Urinary bladder (tissue), 4 donors: Measurements from ENCODE around the gene ULK1. TPM values are rescaled to one million over a fixed set of nuclear protein-coding genes. Genes with fewer than 3 reads are reported as not detected.

ENCODE experiments used
- DNase-seq: peaks from one replicate; pipeline ENCODE4 v3.0.0-alpha.2; 2015; ENCODE audit errors: extremely low spot score
- H3K27ac ChIP-seq: one replicate; pipeline ENCODE4 v1.5.1; 2013; ENCODE audit warnings: low read depth, mild to moderate bottlenecking, moderate library complexity
- H3K36me3 ChIP-seq: one replicate; pipeline ENCODE4 v1.6.1; 2013; ENCODE audit warnings: mild to moderate bottlenecking, moderate library complexity; ENCODE audit not compliant: insufficient read depth
- H3K4me1 ChIP-seq: one replicate; pipeline ENCODE4 v1.6.1; 2013; ENCODE audit warnings: mild to moderate bottlenecking, moderate library complexity; ENCODE audit not compliant: insufficient read depth
- H3K4me3 ChIP-seq: one replicate; pipeline ENCODE4 v1.5.1; 2013; ENCODE audit warnings: low read depth, low read length
- WGBS: extraction: QIAGEN DNeasy Blood & Tissue Kit; methylation state at CpG from one replicate; pipeline ENCODE4 v1.1.7; 2013; 5-methylcytosine and 5-hydroxymethylcytosine counted together
- polyA plus RNA-seq: library from polyadenylated mRNA; stranded (reverse); fragments of 200-250 nt; gene quantifications from one replicate; pipeline ENCODE4 v1.2.3, GENCODE V29; 2013
- total RNA-seq: library from RNA; depleted of rRNA; stranded (reverse); fragments of >200 nt; gene quantifications from one replicate; pipeline ENCODE4 v1.2.3, GENCODE V29; 2014
- donor health status: healthy with polysubstance abuse.
- donor health status: healthy.

The ULK1 gene
- total and polyA plus RNA-seq, 2 donors = 10.9 to 34.4 TPM

GRCh38 chr12:131919366-131920156, 25.1 kb downstream of the ULK1 start:
- no peak for DNase-seq
- Histone ChIP-seq H3K4me3 (no peak overlapping the region), H3K4me1 (no peaks in the 10 kb centered on the region), H3K27ac (no peak overlapping the region), H3K36me3 (peaks cover 11% of the 10 kb centered on the region)
- WGBS = 90% methylated on average over 37 of the region's 37 CpGs

- peaks cover 7% of the 10 kb centered on the region for H3K36me3 ChIP-seq
- 92% methylated on average over 14 of the region's 14 CpGs for WGBS
- H3K27ac ChIP-seq = no peak overlapping the region
- no peak overlapping the region for H3K4me3 ChIP-seq
- no peaks in the 10 kb centered on the region for H3K4me1 ChIP-seq
- no peak for DNase-seq
These were observed 25.7 kb downstream of the ULK1 start for GRCh38 chr12:131920157-131920508.

GRCh38 chr12:131920902-131921840, 26.7 kb downstream of the ULK1 start:
- Histone ChIP-seq H3K36me3 (peaks cover 5% of the 10 kb centered on the region), H3K27ac (no peak overlapping the region), H3K4me3 (no peak overlapping the region), H3K4me1 (no peaks in the 10 kb centered on the region)
- WGBS = 88% methylated on average over 35 of the region's 35 CpGs
- no peak for DNase-seq

GRCh38 chr12:131921866-131922769, 27.7 kb downstream of the ULK1 start:
- DNase-seq = no peak
- WGBS = 75% methylated on average over 29 of the region's 29 CpGs
- no peak overlapping the region for H3K4me3 ChIP-seq
- no peaks in the 10 kb centered on the region for H3K4me1 ChIP-seq
- peaks cover 2% of the 10 kb centered on the region for H3K36me3 ChIP-seq
- no peak overlapping the region for H3K27ac ChIP-seq

GRCh38 chr12:131922772-131923171, 28.4 kb downstream of the ULK1 start:
- Histone ChIP-seq H3K27ac (no peak overlapping the region), H3K4me3 (no peak overlapping the region), H3K36me3 (peaks cover 2% of the 10 kb centered on the region), H3K4me1 (no peaks in the 10 kb centered on the region)
- DNase-seq = no peak
- 89% methylated on average over 13 of the region's 13 CpGs for WGBS

- Histone ChIP-seq H3K27ac (no peak overlapping the region), H3K4me1 (no peaks in the 10 kb centered on the region), H3K4me3 (no peak overlapping the region), H3K36me3 (peaks cover 2% of the 10 kb centered on the region)
- DNase-seq = no peak
- WGBS = 80% methylated on average over 11 of the region's 11 CpGs
These were observed 28.8 kb downstream of the ULK1 start for GRCh38 chr12:131923260-131923659.

GRCh38 chr12:131927110-131928079, 33.0 kb downstream of the ULK1 start:
- no peak overlapping the region for H3K4me3 ChIP-seq
- 88% methylated on average over 24 of the region's 24 CpGs for whole genome bisulfite sequencing
- H3K36me3 ChIP-seq = no peaks in the 10 kb centered on the region
- no peaks in the 10 kb centered on the region for H3K4me1 ChIP-seq
- DNase-seq = no peak
- H3K27ac ChIP-seq = no peak overlapping the region

GRCh38 chr12:131928080-131928710, 33.8 kb downstream of the ULK1 start:
- WGBS = 34% methylated on average over 33 of the region's 33 CpGs

GRCh38 chr12:131928711-131929580, 34.5 kb downstream of the ULK1 start, which contains the start of gene PUS1:
Gene PUS1, plus strand, starts transcription at chr12:131929276. Its CDS starts 447 bp downstream, at chr12:131929723.
- WGBS = under 1% methylated on average over 84 of the region's 84 CpGs
- peaks cover under 1% of the 10 kb centered on the region for H3K36me3 ChIP-seq
- peak within 1 kb of the TSS; percentile 97 for H3K4me3 ChIP-seq
- H3K27ac ChIP-seq = peak within 1 kb of the TSS; percentile 82
- no peaks in the 10 kb centered on the region for H3K4me1 ChIP-seq
- DNase-seq = peak; percentile 85

More at GRCh38 chr12:131928080-131928710, 33.8 kb downstream of the ULK1 start:
- Histone ChIP-seq H3K4me1 (no peaks in the 10 kb centered on the region), H3K27ac (peak overlapping the region; percentile 82), H3K4me3 (peak overlapping the region; percentile 88), H3K36me3 (no peaks in the 10 kb centered on the region)
- no peak for DNase-seq

- H3K4me3 ChIP-seq = peak overlapping the region; percentile 97
- peaks cover 3% of the 10 kb centered on the region for H3K36me3 ChIP-seq
- 1% methylated on average over 87 of the region's 87 CpGs for WGBS
- no peak overlapping the region for H3K27ac ChIP-seq
- no peaks in the 10 kb centered on the region for H3K4me1 ChIP-seq
- DNase-seq = no peak
These were observed 35.4 kb downstream of the ULK1 start for GRCh38 chr12:131929581-131930456.
